GM18951 (cell line): ENCODE data around the gene CSGALNACT2.

ENCODE experiments used
- POLR2A ChIP-seq: IDR thresholded peaks from 4 replicates; pipeline ENCODE4 v1.6.1; 2011; ENCODE audit warnings: mild to moderate bottlenecking; ENCODE audit not compliant: insufficient read length, insufficient read depth; ENCODE audit errors: extremely low read depth
- in situ Hi-C: fragments of 300-500 bp; cut with MboI; formaldehyde crosslinking; loops from one replicate; pipeline ENCODE4 v1.12.0; 2022; ENCODE audit warnings: low sequenced_read_pairs, mixed read lengths, inconsistent platforms; ENCODE audit not compliant: unreplicated experiment

Gene CSGALNACT2

DNA sequence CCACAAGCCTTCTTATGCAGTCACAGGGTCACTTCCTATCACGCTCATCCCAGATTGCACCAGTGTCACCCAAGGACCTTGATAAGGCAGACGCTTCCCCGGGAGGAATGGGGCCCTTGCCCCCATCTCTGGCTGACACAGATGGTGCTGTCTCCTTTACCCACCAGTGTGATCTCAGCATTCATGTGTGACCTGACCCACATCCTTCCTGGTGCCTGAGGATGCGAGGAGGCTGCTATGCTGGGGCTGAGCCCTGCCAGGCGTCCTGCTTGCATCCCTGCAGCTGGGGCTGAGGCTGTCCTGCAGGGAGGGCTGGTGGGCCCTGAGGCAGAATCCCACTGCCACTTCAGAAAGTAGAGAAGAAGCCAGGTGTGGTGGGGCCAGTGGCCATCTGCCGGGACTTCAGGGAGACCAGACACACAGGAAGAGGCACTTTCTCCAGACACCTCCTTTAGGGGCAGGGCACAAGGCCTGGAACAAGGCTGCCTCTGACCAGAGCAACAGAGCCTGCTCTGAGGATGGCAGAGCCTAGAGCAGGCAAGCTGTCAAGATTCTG is 93.4 kb downstream of the CSGALNACT2 start:
- in situ Hi-C loops: no loop called here
- no peak for TF ChIP-seq POLR2A

DNA sequence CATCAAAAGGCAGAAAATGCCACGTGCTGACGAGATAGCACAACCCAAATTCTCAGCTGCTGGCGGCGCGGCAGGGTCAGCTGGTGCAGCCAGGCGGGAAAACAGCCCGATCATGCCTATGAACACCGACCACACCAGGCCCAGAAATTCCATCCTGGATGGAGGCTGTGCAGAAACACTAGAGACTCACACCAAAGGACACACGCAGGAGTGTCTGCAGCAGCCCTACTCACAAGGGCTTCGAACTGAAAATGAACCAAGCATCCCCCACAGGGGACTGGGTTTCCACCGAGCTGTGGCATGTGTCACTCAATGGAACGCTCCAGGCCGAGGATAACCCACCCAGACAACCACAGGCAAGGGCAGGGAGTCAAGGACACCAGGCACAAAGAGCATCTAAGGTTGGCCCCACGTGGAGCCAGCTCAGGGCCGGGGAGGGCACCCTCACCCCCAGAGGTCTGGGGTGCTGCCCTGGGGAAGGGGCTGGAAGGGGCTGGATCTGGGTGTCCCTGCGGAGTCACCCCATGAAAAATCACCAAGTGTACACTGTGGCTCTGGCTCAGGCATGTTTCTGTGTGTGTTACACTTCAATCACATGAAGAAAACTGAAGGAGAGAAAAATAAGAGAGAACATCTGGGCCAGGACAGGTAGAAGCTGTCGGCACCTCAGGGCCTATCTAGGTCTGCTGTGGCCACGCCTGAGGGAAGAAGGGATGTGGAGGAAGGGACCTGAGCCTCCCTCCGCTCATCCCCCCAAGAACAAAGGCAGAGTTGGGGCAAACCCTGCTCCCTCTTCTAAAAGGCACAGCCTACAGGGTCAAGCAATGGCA is 95.6 kb downstream of the CSGALNACT2 start:
- in situ Hi-C loops: no loop called here
- TF ChIP-seq POLR2A: no peak

DNA sequence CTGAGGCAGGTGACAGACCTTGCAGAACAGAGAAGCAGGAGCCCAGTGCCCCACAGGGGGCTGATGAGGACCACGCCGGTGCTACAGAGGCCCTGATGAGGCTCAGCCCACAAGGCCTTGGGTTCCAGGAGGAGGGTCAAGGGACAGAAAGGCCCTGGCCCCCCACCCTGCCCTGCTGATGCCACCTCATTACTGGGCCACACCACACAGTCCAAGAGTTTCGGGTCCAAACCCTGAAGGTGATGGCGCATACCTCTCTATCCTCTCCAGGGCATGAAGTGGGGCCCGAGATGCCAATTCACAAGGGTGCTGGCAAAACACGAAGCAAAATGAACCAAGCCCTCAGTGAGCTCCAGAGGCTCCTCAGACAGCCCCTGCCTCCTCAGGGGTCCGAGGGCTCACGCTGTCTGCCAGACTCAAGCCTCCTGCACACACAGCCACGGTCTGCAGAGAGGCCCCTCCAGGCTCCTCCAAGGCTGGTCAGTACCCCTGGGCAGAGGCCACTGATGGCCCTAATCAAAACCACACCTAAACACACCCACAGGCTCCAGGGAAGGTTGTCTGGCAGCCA is 96.3 kb downstream of the CSGALNACT2 start:
- in situ Hi-C loops: no loop called here
- TF ChIP-seq POLR2A: no peak
